Esophagus squamous epithelium (tissue), 4 donors: Measurements from ENCODE around the gene CCDC88C.

Experiments
- POLR2A ChIP-seq, 4 donors: fragments of 450-650 bp; IDR thresholded peaks; one replicate each; pipeline ENCODE4 v1.6.1; 2017; ENCODE audit warnings: antibody characterized with exemption in 4 of 4, mild to moderate bottlenecking in 4 of 4, moderate library complexity in 3 of 4
- TF ChIP-seq, protein P1 (sequence below), 6 experiments: fragments of 450-650 bp in 4 of 6; fragments of 200-600 bp in 2 of 6; sonication (generic) in 2 of 6; IDR thresholded peaks; one replicate each; pipeline ENCODE4 v1.5.1; 2016 to 2019; ENCODE audit warnings: antibody characterized with exemption in 6 of 6, mild to moderate bottlenecking in 4 of 6, moderate library complexity in 4 of 6

DNA sequence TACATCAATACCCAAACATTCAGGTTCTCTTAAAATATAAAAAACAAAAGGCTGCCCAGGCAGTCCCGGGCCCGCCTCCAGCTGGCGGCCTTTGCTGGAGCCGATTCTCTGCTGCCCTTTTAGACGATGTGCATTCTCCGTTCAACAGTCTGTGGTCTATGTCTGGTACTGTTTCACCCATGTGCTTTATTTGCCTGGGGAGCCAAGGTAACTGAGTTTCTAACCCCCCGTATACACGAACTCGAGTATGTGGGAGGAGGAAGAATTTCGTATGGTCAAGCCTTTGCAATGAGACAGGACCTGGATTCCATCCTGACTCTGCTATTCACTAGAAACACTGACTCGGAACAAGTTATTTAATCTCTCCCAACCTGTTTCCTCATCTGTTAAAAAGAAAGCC is 119.0 kb downstream of the CCDC88C start:
- TF ChIP-seq, protein P1, sequence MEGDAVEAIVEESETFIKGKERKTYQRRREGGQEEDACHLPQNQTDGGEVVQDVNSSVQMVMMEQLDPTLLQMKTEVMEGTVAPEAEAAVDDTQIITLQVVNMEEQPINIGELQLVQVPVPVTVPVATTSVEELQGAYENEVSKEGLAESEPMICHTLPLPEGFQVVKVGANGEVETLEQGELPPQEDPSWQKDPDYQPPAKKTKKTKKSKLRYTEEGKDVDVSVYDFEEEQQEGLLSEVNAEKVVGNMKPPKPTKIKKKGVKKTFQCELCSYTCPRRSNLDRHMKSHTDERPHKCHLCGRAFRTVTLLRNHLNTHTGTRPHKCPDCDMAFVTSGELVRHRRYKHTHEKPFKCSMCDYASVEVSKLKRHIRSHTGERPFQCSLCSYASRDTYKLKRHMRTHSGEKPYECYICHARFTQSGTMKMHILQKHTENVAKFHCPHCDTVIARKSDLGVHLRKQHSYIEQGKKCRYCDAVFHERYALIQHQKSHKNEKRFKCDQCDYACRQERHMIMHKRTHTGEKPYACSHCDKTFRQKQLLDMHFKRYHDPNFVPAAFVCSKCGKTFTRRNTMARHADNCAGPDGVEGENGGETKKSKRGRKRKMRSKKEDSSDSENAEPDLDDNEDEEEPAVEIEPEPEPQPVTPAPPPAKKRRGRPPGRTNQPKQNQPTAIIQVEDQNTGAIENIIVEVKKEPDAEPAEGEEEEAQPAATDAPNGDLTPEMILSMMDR (IDR thresholded peaks at IDR 0.05) = no peak
- no peak for TF ChIP-seq POLR2A (IDR thresholded peaks at IDR 0.05)
